SJCRH30 (cell line): ENCODE data around the gene SPINK2. TPM values are rescaled to one million over a fixed set of nuclear protein-coding genes. Genes with fewer than 3 reads are reported as not detected.

Source experiments
- DNase-seq, 2 experiments: peaks; one replicate each; pipeline ENCODE4 v3.0.0-alpha.2; 2015 to 2020
- H3K27ac ChIP-seq: fragments of 250-450 bp; sonication (Bioruptor Pico); 2 replicates; pipeline ENCODE4 v1.5.1; 2020; ENCODE audit warnings: mild to moderate bottlenecking, moderate library complexity
- H3K27me3 ChIP-seq: fragments of 250-450 bp; sonication (Bioruptor Pico); 2 replicates; pipeline ENCODE4 v1.5.1; 2020; ENCODE audit warnings: mild to moderate bottlenecking, moderate library complexity
- H3K36me3 ChIP-seq: fragments of 250-450 bp; sonication (Bioruptor Pico); 2 replicates; pipeline ENCODE4 v1.5.1; 2020; ENCODE audit warnings: mild to moderate bottlenecking, moderate library complexity
- H3K4me1 ChIP-seq: fragments of 250-450 bp; sonication (Bioruptor Pico); 2 replicates; pipeline ENCODE4 v1.5.1; 2020; ENCODE audit warnings: mild to moderate bottlenecking, moderate library complexity
- H3K4me3 ChIP-seq: fragments of 250-450 bp; sonication (Bioruptor Pico); 2 replicates; pipeline ENCODE4 v1.5.1; 2020; ENCODE audit warnings: mild to moderate bottlenecking, moderate library complexity
- H3K9me3 ChIP-seq: fragments of 250-450 bp; sonication (Bioruptor Pico); replicated peaks from 2 replicates; pipeline ENCODE4 v1.5.1; 2020; ENCODE audit warnings: mild to moderate bottlenecking, moderate library complexity
- total RNA-seq: library from RNA; depleted of rRNA; stranded (reverse); fragments of >200 nt; shearing (Covaris generic); gene quantifications from 2 replicates; pipeline ENCODE4 v1.2.3, GENCODE V29; 2014; rRNA removed

SPINK2 gene
- not detected in 2 replicates for total RNA-seq

DNA sequence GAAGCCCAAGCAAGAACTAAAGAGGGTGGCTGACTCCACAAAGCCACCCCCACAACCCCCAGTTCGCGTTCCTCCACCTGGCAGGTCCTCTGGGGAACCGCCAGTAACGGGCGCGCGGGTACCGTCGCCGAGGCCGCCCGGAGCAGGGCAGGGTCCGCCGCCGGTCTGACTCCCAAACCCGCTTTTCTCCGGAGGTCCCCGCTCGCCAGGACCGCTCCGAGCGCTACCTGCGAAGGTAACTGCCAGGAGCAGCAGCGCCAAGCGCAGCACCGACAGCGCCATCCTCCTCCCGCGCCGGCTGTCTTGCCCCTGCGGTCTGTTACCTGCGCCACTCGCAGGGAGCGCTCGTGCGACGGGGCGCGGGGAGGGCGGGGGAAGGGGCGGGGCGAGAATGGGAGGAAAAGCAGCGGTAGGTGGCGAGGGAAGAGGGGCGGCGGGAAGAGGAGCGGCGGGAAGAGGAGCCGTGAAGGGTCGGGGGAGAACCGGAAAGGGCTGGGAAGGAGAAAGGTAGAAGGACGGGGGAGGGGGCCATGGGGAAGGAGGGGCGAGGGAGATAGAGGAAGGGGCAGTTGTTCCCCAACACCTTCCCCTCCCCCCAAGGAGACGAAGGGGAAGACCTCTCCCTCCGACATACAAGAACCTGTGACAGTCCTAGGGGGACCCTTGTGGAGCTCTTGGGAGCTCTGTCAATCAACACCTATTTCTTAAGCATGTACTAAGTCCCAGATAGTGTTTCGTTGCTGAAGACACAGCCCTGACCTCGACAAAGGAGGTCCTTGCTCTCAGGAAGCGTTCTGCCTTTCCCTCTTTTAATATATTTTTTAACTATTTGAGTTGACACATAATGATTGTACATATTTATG lies at the start of gene SPINK2:
Gene SPINK2 (minus strand): TSS at position 321 of the 863 bp plus-strand sequence. CDS start 39 bp downstream, at position 282.
- Histone ChIP-seq H3K27ac (no peak within 1 kb of the TSS), H3K4me1 (no peaks in the 10 kb centered on the region; the same call in 1 of the 2 replicates), H3K4me3 (no peak within 1 kb of the TSS), H3K36me3 (no peaks in the 10 kb centered on the region), H3K27me3 (no peaks in the 10 kb centered on the region; the same call in 1 of the 2 replicates), H3K9me3 (0 out of 2 replicates have a peak, but pooled peaks cover 2% of the 10 kb centered on the region)
- no peak for DNase-seq

DNA sequence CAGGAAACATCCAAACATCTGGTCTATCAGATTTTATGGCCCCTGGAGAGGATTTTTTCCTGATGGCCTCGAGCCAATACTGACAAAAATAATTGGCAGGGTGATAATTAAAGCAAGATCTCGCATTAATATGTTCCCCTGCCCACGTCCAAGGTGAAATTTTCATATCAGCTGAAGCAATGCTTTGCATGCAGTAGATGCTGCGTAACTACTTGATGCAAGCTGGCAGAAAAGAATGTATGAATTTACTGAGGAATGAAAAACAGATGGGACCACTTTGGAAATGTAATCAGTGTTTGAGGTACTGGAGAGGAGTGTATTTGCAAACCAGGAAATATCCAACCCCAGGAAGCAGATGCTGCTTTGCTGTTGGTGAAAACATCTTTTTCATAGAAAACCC lies 49.4 kb upstream of the SPINK2 start:
- no peaks in the 10 kb centered on the region for H3K27me3 ChIP-seq
- H3K27ac ChIP-seq: peak overlapping the region; percentile 92
- peaks cover 14% of the 10 kb centered on the region for H3K4me1 ChIP-seq
- H3K9me3 ChIP-seq: no peaks in the 10 kb centered on the region
- DNase-seq: no peak
- peak overlapping the region; percentile 57 for H3K4me3 ChIP-seq
- H3K36me3 ChIP-seq: no peaks in the 10 kb centered on the region

- no peak overlapping the region for H3K27ac ChIP-seq
- H3K4me3 ChIP-seq: no peak overlapping the region
- no peaks in the 10 kb centered on the region for H3K9me3 ChIP-seq
- no peaks in the 10 kb centered on the region for H3K4me1 ChIP-seq
- H3K36me3 ChIP-seq: no peaks in the 10 kb centered on the region
- no peaks in the 10 kb centered on the region for H3K27me3 ChIP-seq
- no peak for DNase-seq
Observed at GRCh38 chr4:56863441-56864139, 42.1 kb upstream of the SPINK2 start.

DNA sequence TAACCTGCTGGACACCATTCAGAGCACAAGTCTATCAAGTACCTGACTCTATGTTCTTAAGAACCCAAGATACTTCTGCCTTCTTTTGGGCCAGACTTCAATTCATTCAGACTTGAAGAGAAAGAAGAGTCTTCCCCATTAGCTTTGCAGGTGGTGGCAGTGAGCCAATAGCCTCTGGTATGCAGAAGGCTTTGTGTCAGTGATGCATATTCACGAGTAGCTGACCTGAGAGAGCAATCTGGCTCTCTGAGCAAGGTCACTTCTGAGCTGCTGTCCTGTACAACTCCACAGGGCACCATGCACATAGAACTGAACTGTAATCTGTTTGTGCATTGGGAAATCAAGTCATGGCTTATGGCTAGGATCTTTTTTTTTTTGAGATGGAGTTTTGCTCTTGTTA lies 39.9 kb upstream of the SPINK2 start:
- Histone ChIP-seq H3K9me3 (no peaks in the 10 kb centered on the region), H3K27ac (no peak overlapping the region), H3K27me3 (no peaks in the 10 kb centered on the region; the same call in 1 of the 2 replicates), H3K36me3 (no peaks in the 10 kb centered on the region), H3K4me1 (no peaks in the 10 kb centered on the region), H3K4me3 (no peak overlapping the region)
- DNase-seq: peak in 1 of 2 experiments; percentile 25

GRCh38 chr4:56860781-56861180 lies 39.3 kb upstream of the SPINK2 start:
- H3K27me3 ChIP-seq: no peaks in the 10 kb centered on the region; the same call in 1 of the 2 replicates
- DNase-seq: no peak

GRCh38 chr4:56859841-56860240 lies 38.3 kb upstream of the SPINK2 start:
- DNase-seq: no peak
- Histone ChIP-seq H3K27me3 (no peaks in the 10 kb centered on the region; the same call in 1 of the 2 replicates), H3K36me3 (no peaks in the 10 kb centered on the region), H3K9me3 (no peaks in the 10 kb centered on the region), H3K4me1 (no peaks in the 10 kb centered on the region), H3K27ac (no peak overlapping the region), H3K4me3 (no peak overlapping the region)

More at GRCh38 chr4:56860781-56861180, 39.3 kb upstream of the SPINK2 start:
- Histone ChIP-seq H3K27ac (no peak overlapping the region), H3K4me3 (no peak overlapping the region), H3K9me3 (no peaks in the 10 kb centered on the region), H3K36me3 (no peaks in the 10 kb centered on the region), H3K4me1 (no peaks in the 10 kb centered on the region)

GRCh38 chr4:56857601-56858309 lies 36.3 kb upstream of the SPINK2 start:
- no peaks in the 10 kb centered on the region for H3K4me1 ChIP-seq
- no peak for DNase-seq
- H3K27ac ChIP-seq: no peak overlapping the region
- H3K36me3 ChIP-seq: no peaks in the 10 kb centered on the region
- no peaks in the 10 kb centered on the region; the same call in 1 of the 2 replicates for H3K27me3 ChIP-seq
- no peak overlapping the region for H3K4me3 ChIP-seq
- no peaks in the 10 kb centered on the region for H3K9me3 ChIP-seq

GRCh38 chr4:56856656-56857055 lies 35.2 kb upstream of the SPINK2 start:
- H3K27ac ChIP-seq: no peak overlapping the region
- no peak overlapping the region for H3K4me3 ChIP-seq
- H3K36me3 ChIP-seq: no peaks in the 10 kb centered on the region
- H3K9me3 ChIP-seq: no peaks in the 10 kb centered on the region
- H3K4me1 ChIP-seq: no peaks in the 10 kb centered on the region
- DNase-seq: no peak
- H3K27me3 ChIP-seq: no peaks in the 10 kb centered on the region; the same call in 1 of the 2 replicates

GRCh38 chr4:56850910-56851309 lies 29.4 kb upstream of the SPINK2 start:
- H3K27ac ChIP-seq: no peak overlapping the region

GRCh38 chr4:56844802-56845580 lies 23.5 kb upstream of the SPINK2 start:
- Histone ChIP-seq H3K27ac (no peak overlapping the region), H3K36me3 (no peaks in the 10 kb centered on the region)
- DNase-seq: no peak

More at GRCh38 chr4:56850910-56851309, 29.4 kb upstream of the SPINK2 start:
- Histone ChIP-seq H3K4me3 (no peak overlapping the region), H3K9me3 (no peaks in the 10 kb centered on the region), H3K36me3 (no peaks in the 10 kb centered on the region), H3K4me1 (no peaks in the 10 kb centered on the region), H3K27me3 (no peaks in the 10 kb centered on the region; the same call in 1 of the 2 replicates)
- DNase-seq: no peak

GRCh38 chr4:56843421-56843899 lies 22.0 kb upstream of the SPINK2 start:
- no peaks in the 10 kb centered on the region for H3K9me3 ChIP-seq
- DNase-seq: peak in 1 of 2 experiments; percentile 20
- H3K27me3 ChIP-seq: no peaks in the 10 kb centered on the region; the same call in 1 of the 2 replicates
- H3K27ac ChIP-seq: no peak overlapping the region
- H3K4me1 ChIP-seq: no peaks in the 10 kb centered on the region
- no peak overlapping the region for H3K4me3 ChIP-seq
- H3K36me3 ChIP-seq: no peaks in the 10 kb centered on the region

More at GRCh38 chr4:56844802-56845580, 23.5 kb upstream of the SPINK2 start:
- H3K4me1 ChIP-seq: no peaks in the 10 kb centered on the region
- H3K27me3 ChIP-seq: no peaks in the 10 kb centered on the region; the same call in 1 of the 2 replicates
- H3K4me3 ChIP-seq: no peak overlapping the region
- no peaks in the 10 kb centered on the region for H3K9me3 ChIP-seq

- no peaks in the 10 kb centered on the region for H3K9me3 ChIP-seq
- H3K36me3 ChIP-seq: no peaks in the 10 kb centered on the region
- no peak for DNase-seq
- H3K4me3 ChIP-seq: no peak overlapping the region
- no peaks in the 10 kb centered on the region for H3K4me1 ChIP-seq
- no peaks in the 10 kb centered on the region for H3K27me3 ChIP-seq
- no peak overlapping the region for H3K27ac ChIP-seq
Observed at GRCh38 chr4:56840559-56840958, 19.1 kb upstream of the SPINK2 start.

- no peak overlapping the region for H3K4me3 ChIP-seq
- H3K27me3 ChIP-seq: no peaks in the 10 kb centered on the region
- peak; percentile 35 to 56 for DNase-seq
- H3K36me3 ChIP-seq: no peaks in the 10 kb centered on the region
- peaks cover 11% of the 10 kb centered on the region; the same call in 1 of the 2 replicates for H3K4me1 ChIP-seq
- H3K27ac ChIP-seq: no peak overlapping the region
- H3K9me3 ChIP-seq: no peaks in the 10 kb centered on the region
Observed at GRCh38 chr4:56828784-56829535, 7.5 kb upstream of the SPINK2 start.
